Esophagus muscularis mucosa (tissue), 4 donors: Measurements from ENCODE around the gene MT1H. TPM values are rescaled to one million over a fixed set of nuclear protein-coding genes. Genes with fewer than 3 reads are reported as not detected.

Experiments used
- DNase-seq: peaks from one replicate; pipeline ENCODE4 v3.0.0-alpha.2; 2017; ENCODE audit errors: extremely low spot score
- H3K27ac ChIP-seq, 4 donors: fragments of 200-600 bp; sonication (generic); replicated peaks in 1 of 4; 1 replicate in 3 of 4; 2 replicates in 1 of 4; pipeline ENCODE4 v1.5.1; 2016 to 2019; ENCODE audit warnings: mild to moderate bottlenecking in 1 of 4
- H3K27me3 ChIP-seq, 4 donors: fragments of 200-600 bp; sonication (generic); one replicate each; pipeline versions ENCODE4 v1.5.1 to v1.6.0; 2016 to 2019
- H3K36me3 ChIP-seq, 4 donors: fragments of 200-600 bp; sonication (generic); one replicate each; pipeline ENCODE4 v1.5.1; 2016 to 2019
- H3K4me1 ChIP-seq, 4 donors: fragments of 200-600 bp; sonication (generic); one replicate each; pipeline ENCODE4 v1.5.1; 2016 to 2019
- H3K4me3 ChIP-seq, 4 donors: fragments of 200-600 bp; sonication (generic); 1 replicate in 2 of 4; 2 replicates in 2 of 4; pipeline ENCODE4 v1.5.1; 2016 to 2019; ENCODE audit warnings: mild to moderate bottlenecking in 4 of 4, moderate library complexity in 1 of 4
- H3K9me3 ChIP-seq, 4 donors: fragments of 200-600 bp; sonication (generic); 1 replicate in 3 of 4; 2 replicates in 1 of 4; pipeline ENCODE4 v1.5.1; 2016 to 2019
- EP300 ChIP-seq: sonication (generic); formaldehyde crosslinking; IDR thresholded peaks from one replicate; pipeline ENCODE4 v1.6.1; 2017; ENCODE audit warnings: antibody characterized with exemption
- POLR2A ChIP-seq: fragments of 450-650 bp; IDR thresholded peaks from one replicate; pipeline ENCODE4 v1.6.1; 2017; ENCODE audit warnings: antibody characterized with exemption, moderate library complexity, mild to moderate bottlenecking, low read depth
- POLR2AphosphoS5 ChIP-seq, 2 donors: sonication (generic); formaldehyde crosslinking; IDR thresholded peaks; one replicate each; pipeline ENCODE4 v1.6.1; 2017; ENCODE audit warnings: antibody characterized with exemption in 2 of 2
- WGBS: methylation state at CpG from one replicate; pipeline ENCODE4 v1.1.5; 2018; 5-methylcytosine and 5-hydroxymethylcytosine counted together
- intact Hi-C: fragments of 100-400 bp; cut with DNase I; formaldehyde crosslinking; loops from one replicate; pipeline ENCODE4 v1.15.1; 2023
- total RNA-seq, 4 donors: library from RNA; depleted of rRNA; stranded (reverse); fragments of >200 nt; gene quantifications; one replicate each; pipeline versions ENCODE4 v1.1.0 to v1.2.1, GENCODE V29; 2016
- TF ChIP-seq, protein P1 (sequence below), 3 experiments: fragments of 200-600 bp in 2 of 3; fragments of 450-650 bp in 1 of 3; sonication (generic) in 2 of 3; IDR thresholded peaks; one replicate each; pipeline ENCODE4 v1.5.1; 2017 to 2019; ENCODE audit warnings: antibody characterized with exemption in 3 of 3, mild to moderate bottlenecking in 2 of 3, moderate library complexity in 1 of 3

The MT1H gene
- total RNA-seq, 4 donors from 2014 or later = not detected

DNA sequence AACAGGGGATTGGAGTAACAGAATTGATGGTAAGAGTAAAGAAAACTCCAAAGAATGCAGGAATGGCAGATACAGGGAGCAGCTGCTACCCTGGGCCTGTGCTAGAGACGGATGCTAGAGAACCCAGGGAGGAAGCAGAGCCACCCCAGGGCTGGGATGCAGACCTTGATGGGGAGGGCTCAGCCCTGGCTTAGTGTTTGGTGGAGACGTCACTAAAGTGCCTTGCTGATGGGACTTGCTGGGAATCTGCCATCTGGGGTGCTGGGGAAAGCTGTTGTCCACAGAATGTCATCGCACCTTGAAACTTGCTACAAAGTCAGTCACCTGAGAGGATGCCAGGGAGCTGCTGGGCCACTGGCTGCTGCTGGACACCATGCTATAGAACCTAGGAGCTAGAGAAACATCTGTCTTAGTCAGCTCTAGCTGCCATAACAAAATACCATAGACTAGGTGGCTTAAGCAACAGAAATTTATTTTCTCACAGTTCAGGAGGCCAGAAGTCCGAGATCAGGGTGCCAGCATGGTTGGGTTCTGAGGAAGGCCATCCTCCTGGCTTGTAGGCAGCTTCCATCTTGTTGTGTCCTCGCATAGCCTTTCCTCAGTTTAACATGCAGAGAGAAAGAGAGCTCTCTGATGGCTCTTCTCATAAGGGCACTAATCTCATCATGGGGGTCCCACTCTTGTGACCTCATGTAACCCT is 28.0 kb downstream of the MT1H start:
- DNase-seq = no peak
- Histone ChIP-seq H3K9me3 (peaks cover 0 to 3% (median 0%) of the 10 kb centered on the region in 4 donors), H3K27ac (no peak overlapping the region), H3K4me3 (no peak overlapping the region), H3K36me3 (no peaks in the 10 kb centered on the region), H3K4me1 (peaks cover 3 to 10% (median 6%) of the 10 kb centered on the region in 4 donors), H3K27me3 (no peaks in the 10 kb centered on the region)
- TF ChIP-seq EP300 (no peak), POLR2A (no peak), POLR2AphosphoS5 (IDR thresholded peaks at IDR 0.05) (no peak)
- TF ChIP-seq, protein P1, sequence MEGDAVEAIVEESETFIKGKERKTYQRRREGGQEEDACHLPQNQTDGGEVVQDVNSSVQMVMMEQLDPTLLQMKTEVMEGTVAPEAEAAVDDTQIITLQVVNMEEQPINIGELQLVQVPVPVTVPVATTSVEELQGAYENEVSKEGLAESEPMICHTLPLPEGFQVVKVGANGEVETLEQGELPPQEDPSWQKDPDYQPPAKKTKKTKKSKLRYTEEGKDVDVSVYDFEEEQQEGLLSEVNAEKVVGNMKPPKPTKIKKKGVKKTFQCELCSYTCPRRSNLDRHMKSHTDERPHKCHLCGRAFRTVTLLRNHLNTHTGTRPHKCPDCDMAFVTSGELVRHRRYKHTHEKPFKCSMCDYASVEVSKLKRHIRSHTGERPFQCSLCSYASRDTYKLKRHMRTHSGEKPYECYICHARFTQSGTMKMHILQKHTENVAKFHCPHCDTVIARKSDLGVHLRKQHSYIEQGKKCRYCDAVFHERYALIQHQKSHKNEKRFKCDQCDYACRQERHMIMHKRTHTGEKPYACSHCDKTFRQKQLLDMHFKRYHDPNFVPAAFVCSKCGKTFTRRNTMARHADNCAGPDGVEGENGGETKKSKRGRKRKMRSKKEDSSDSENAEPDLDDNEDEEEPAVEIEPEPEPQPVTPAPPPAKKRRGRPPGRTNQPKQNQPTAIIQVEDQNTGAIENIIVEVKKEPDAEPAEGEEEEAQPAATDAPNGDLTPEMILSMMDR (IDR thresholded peaks at IDR 0.05) = no peak
- intact Hi-C loops = no loop called here
- 80% methylated on average over 4 of the region's 5 CpGs for WGBS

DNA sequence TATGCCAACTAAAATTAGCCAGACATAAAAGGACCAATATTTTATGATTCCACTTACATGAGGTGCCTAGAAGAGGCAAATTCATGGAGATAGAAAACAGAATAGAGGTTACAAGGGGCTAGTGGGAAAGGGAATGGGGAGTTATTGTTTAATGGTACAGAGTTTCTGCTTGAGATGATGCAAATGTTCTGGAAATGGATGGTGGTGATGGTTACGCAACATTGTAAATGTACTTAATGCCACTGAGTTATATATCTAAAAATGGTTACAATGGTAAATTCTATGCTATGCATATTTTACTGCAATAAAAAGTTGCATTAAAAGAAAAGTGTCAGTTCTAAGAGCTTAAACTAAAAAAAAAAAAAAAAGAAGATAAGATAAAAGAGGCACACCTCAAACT is 30.6 kb downstream of the MT1H start:
- Histone ChIP-seq H3K36me3 (no peaks in the 10 kb centered on the region), H3K4me1 (peaks cover 3 to 10% (median 6%) of the 10 kb centered on the region in 4 donors), H3K9me3 (peaks cover 0 to 3% (median 0%) of the 10 kb centered on the region in 4 donors), H3K27ac (no peak overlapping the region), H3K4me3 (no peak overlapping the region), H3K27me3 (no peaks in the 10 kb centered on the region)
- intact Hi-C loops = loop anchor here (5.0 kb wide), 1 partner anchor 183 kb away; no protein-coding TSS in a partner anchor
- TF ChIP-seq, protein P1 (IDR thresholded peaks at IDR 0.05) = no peak
- TF ChIP-seq POLR2A (no peak), EP300 (no peak)
- DNase-seq = no peak
- 3% methylated on average over 1 of the region's 1 CpG for WGBS

DNA sequence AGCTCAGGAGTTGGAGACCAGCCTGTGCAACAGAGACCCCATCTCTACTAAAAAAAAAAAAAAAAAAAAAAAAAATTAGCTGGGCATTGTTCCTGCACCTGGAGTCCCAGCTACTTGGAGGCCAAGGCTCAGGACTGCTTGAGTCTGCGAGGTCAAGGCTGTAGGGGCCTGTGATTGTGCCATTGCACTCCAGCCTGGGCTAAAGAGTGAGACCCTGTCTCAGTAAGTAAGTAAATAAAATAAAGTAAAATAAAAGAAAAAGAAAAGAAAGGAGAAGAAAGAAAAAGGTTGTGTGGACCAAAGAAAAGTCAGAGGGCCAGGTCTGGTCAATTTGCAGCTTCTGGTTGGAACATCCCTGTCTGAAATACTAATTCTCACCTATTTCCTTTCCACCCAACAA is 31.0 kb downstream of the MT1H start:
- no peak for TF ChIP-seq EP300
- TF ChIP-seq POLR2A = no peak
- TF ChIP-seq, protein P1 (IDR thresholded peaks at IDR 0.05) = no peak
- no peak for TF ChIP-seq POLR2AphosphoS5 (IDR thresholded peaks at IDR 0.05)
- Histone ChIP-seq H3K9me3 (peaks cover 0 to 3% (median 0%) of the 10 kb centered on the region in 4 donors), H3K36me3 (no peaks in the 10 kb centered on the region), H3K27ac (no peak overlapping the region), H3K4me3 (no peak overlapping the region), H3K4me1 (peaks cover 3 to 10% (median 6%) of the 10 kb centered on the region in 4 donors), H3K27me3 (no peaks in the 10 kb centered on the region)
- intact Hi-C loops = loop anchor here (5.0 kb wide), 1 partner anchor 183 kb away; no protein-coding TSS in a partner anchor
- no peak for DNase-seq
- WGBS = 96% methylated on average over 1 of the region's 1 CpG

DNA sequence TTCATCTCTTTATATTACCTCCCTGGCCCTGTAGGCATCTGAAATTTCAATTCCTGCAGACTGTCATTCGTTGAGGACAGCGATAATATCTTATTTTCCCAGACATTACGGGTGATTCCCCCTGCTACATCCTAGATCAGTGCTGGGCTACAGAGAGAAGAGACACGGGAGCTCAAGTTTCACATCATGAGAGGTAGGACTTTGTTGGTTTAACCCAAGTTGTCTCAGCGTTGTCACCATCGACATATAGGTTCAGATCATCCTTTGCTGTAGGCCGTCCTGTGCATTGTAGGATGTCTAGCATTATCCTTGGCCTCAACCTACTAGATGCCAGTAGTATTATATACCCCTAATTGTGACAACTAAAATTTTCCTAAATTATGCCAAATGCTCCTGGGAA is 31.9 kb downstream of the MT1H start:
- Histone ChIP-seq H3K27ac (no peak overlapping the region), H3K9me3 (peaks cover 0 to 3% (median 0%) of the 10 kb centered on the region in 4 donors), H3K36me3 (no peaks in the 10 kb centered on the region), H3K4me3 (no peak overlapping the region), H3K4me1 (peaks cover 3 to 10% (median 6%) of the 10 kb centered on the region in 4 donors), H3K27me3 (no peaks in the 10 kb centered on the region)
- TF ChIP-seq, protein P1 (IDR thresholded peaks at IDR 0.05) = no peak
- TF ChIP-seq POLR2AphosphoS5 (IDR thresholded peaks at IDR 0.05) (no peak), EP300 (no peak), POLR2A (no peak)
- WGBS = 80% methylated on average over 7 of the region's 7 CpGs
- no peak for DNase-seq
- intact Hi-C loops = loop anchor here (5.0 kb wide), 1 partner anchor 184 kb away; no protein-coding TSS in a partner anchor
